Measurements from ENCODE around the gene ATP5IF1.

ATP5IF1 gene

GRCh38 chr1:28239004-28239403 lies 3.1 kb downstream of the ATP5IF1 start:
- no peak overlapping the region for H3K4ac ChIP-seq (ENCODE audit: low read length)
- H3K9ac ChIP-seq (ENCODE audit: low read depth, low read length, poor library complexity) = no peak overlapping the region
- no peak overlapping the region for H3K27ac ChIP-seq (replicated peaks; ENCODE audit: low read length)
- H3K4me1 ChIP-seq (ENCODE audit: control insufficient read depth in 2 of 2, insufficient read depth in 1 of 2, low read depth in 1 of 2, low read length in 2 of 2) = peaks cover 5 to 8% of the 10 kb centered on the region in 2 donors
- H4K8ac ChIP-seq (ENCODE audit: low read depth, low read length) = no peak overlapping the region
- H3K4me3 ChIP-seq (ENCODE audit: low read length in 2 of 2) = no peak overlapping the region
- no peak overlapping the region for H3K23ac ChIP-seq (ENCODE audit: low read depth, low read length, poor library complexity)
- H3K27me3 ChIP-seq (ENCODE audit: control insufficient read depth in 3 of 3, insufficient read depth in 3 of 3, low read depth in 1 of 3, low read length in 3 of 3) = no peaks in the 10 kb centered on the region
- H2AK5ac ChIP-seq (ENCODE audit: low read depth, low read length) = no peak overlapping the region
- no peaks in the 10 kb centered on the region for H3K9me3 ChIP-seq (replicated peaks in 1 of 2; ENCODE audit: control insufficient read depth in 2 of 2, insufficient read depth in 1 of 2, low read depth in 1 of 2, low read length in 2 of 2)
- H3K36me3 ChIP-seq (replicated peaks in 1 of 2; ENCODE audit: control insufficient read depth in 2 of 2, insufficient read depth in 2 of 2, low read length in 2 of 2) = peaks cover 4 to 22% of the 10 kb centered on the region in 2 donors
- WGBS, 2 donors (ENCODE audit: extremely low coverage in 2 of 2, insufficient read length in 2 of 2, insufficient replicate concordance in 1 of 2) = no CpG with 5 or more reads among the region's 2 CpGs
- H2BK120ac ChIP-seq (ENCODE audit: low read depth, low read length) = no peak overlapping the region
- H3K79me1 ChIP-seq (ENCODE audit: low read depth, low read length) = peaks cover 9% of the 10 kb centered on the region
- no peak for DNase-seq (ENCODE audit: low spot score)
- H2BK5ac ChIP-seq (ENCODE audit: low read length) = no peak overlapping the region
- H2BK15ac ChIP-seq (ENCODE audit: low read length) = no peak overlapping the region
- no peak overlapping the region for H3K18ac ChIP-seq (ENCODE audit: low read length)
- H2BK12ac ChIP-seq (ENCODE audit: low read length) = no peak overlapping the region
- no peak overlapping the region for H2AFZ ChIP-seq (ENCODE audit: low read length)
- no peak overlapping the region for H3K14ac ChIP-seq (ENCODE audit: low read length)
- H3K4me2 ChIP-seq (ENCODE audit: insufficient read depth, low read length, poor library complexity, severe bottlenecking) = no peak overlapping the region
- H4K91ac ChIP-seq (ENCODE audit: low read depth, low read length, poor library complexity) = no peak overlapping the region

GRCh38 chr1:28240024-28240423 lies 4.1 kb downstream of the ATP5IF1 start:
- Histone ChIP-seq H3K79me1 (ENCODE audit: low read depth, low read length) (peaks cover 9% of the 10 kb centered on the region), H2AFZ (ENCODE audit: low read length) (no peak overlapping the region), H4K8ac (ENCODE audit: low read depth, low read length) (no peak overlapping the region), H3K4ac (ENCODE audit: low read length) (no peak overlapping the region), H2BK120ac (ENCODE audit: low read depth, low read length) (no peak overlapping the region), H3K36me3 (replicated peaks in 1 of 2; ENCODE audit: control insufficient read depth in 2 of 2, insufficient read depth in 2 of 2, low read length in 2 of 2) (peaks cover 4 to 22% of the 10 kb centered on the region in 2 donors), H3K18ac (ENCODE audit: low read length) (no peak overlapping the region), H3K27me3 (ENCODE audit: control insufficient read depth in 3 of 3, insufficient read depth in 3 of 3, low read depth in 1 of 3, low read length in 3 of 3) (no peaks in the 10 kb centered on the region), H3K14ac (ENCODE audit: low read length) (no peak overlapping the region), H2BK15ac (ENCODE audit: low read length) (no peak overlapping the region), H2AK5ac (ENCODE audit: low read depth, low read length) (no peak overlapping the region), H3K4me3 (ENCODE audit: low read length in 2 of 2) (no peak overlapping the region), H3K9ac (ENCODE audit: low read depth, low read length, poor library complexity) (no peak overlapping the region), H3K4me1 (ENCODE audit: control insufficient read depth in 2 of 2, insufficient read depth in 1 of 2, low read depth in 1 of 2, low read length in 2 of 2) (peaks cover 5 to 8% of the 10 kb centered on the region in 2 donors), H3K23ac (ENCODE audit: low read depth, low read length, poor library complexity) (no peak overlapping the region), H2BK12ac (ENCODE audit: low read length) (no peak overlapping the region), H3K27ac (replicated peaks; ENCODE audit: low read length) (no peak overlapping the region), H3K4me2 (ENCODE audit: insufficient read depth, low read length, poor library complexity, severe bottlenecking) (no peak overlapping the region), H3K9me3 (replicated peaks in 1 of 2; ENCODE audit: control insufficient read depth in 2 of 2, insufficient read depth in 1 of 2, low read depth in 1 of 2, low read length in 2 of 2) (no peaks in the 10 kb centered on the region), H4K91ac (ENCODE audit: low read depth, low read length, poor library complexity) (no peak overlapping the region), H2BK5ac (ENCODE audit: low read length) (no peak overlapping the region)
- WGBS, 2 donors (ENCODE audit: extremely low coverage in 2 of 2, insufficient read length in 2 of 2, insufficient replicate concordance in 1 of 2) = no CpG with 5 or more reads among the region's 4 CpGs
- DNase-seq (ENCODE audit: low spot score) = no peak

GRCh38 chr1:28241638-28242241 lies 5.8 kb downstream of the ATP5IF1 start:
- Histone ChIP-seq H3K14ac (ENCODE audit: low read length) (no peak overlapping the region), H3K23ac (ENCODE audit: low read depth, low read length, poor library complexity) (no peak overlapping the region), H2BK12ac (ENCODE audit: low read length) (no peak overlapping the region), H3K9ac (ENCODE audit: low read depth, low read length, poor library complexity) (no peak overlapping the region), H2BK5ac (ENCODE audit: low read length) (no peak overlapping the region), H2BK15ac (ENCODE audit: low read length) (no peak overlapping the region), H3K4me3 (ENCODE audit: low read length in 2 of 2) (no peak overlapping the region), H3K4me2 (ENCODE audit: insufficient read depth, low read length, poor library complexity, severe bottlenecking) (no peak overlapping the region), H3K27ac (replicated peaks; ENCODE audit: low read length) (no peak overlapping the region), H4K8ac (ENCODE audit: low read depth, low read length) (no peak overlapping the region), H4K91ac (ENCODE audit: low read depth, low read length, poor library complexity) (no peak overlapping the region), H3K27me3 (ENCODE audit: control insufficient read depth in 3 of 3, insufficient read depth in 3 of 3, low read depth in 1 of 3, low read length in 3 of 3) (no peaks in the 10 kb centered on the region), H3K79me1 (ENCODE audit: low read depth, low read length) (peaks cover 1% of the 10 kb centered on the region), H3K18ac (ENCODE audit: low read length) (no peak overlapping the region), H2AFZ (ENCODE audit: low read length) (no peak overlapping the region), H2BK120ac (ENCODE audit: low read depth, low read length) (no peak overlapping the region), H3K4ac (ENCODE audit: low read length) (no peak overlapping the region), H2AK5ac (ENCODE audit: low read depth, low read length) (no peak overlapping the region), H3K4me1 (ENCODE audit: control insufficient read depth in 2 of 2, insufficient read depth in 1 of 2, low read depth in 1 of 2, low read length in 2 of 2) (peaks cover 5% of the 10 kb centered on the region in 2 donors), H3K36me3 (replicated peaks in 1 of 2; ENCODE audit: control insufficient read depth in 2 of 2, insufficient read depth in 2 of 2, low read length in 2 of 2) (peaks cover 4 to 22% of the 10 kb centered on the region in 2 donors), H3K9me3 (replicated peaks in 1 of 2; ENCODE audit: control insufficient read depth in 2 of 2, insufficient read depth in 1 of 2, low read depth in 1 of 2, low read length in 2 of 2) (no peaks in the 10 kb centered on the region)
- WGBS, 2 donors (ENCODE audit: extremely low coverage in 2 of 2, insufficient read length in 2 of 2, insufficient replicate concordance in 1 of 2) = no CpG with 5 or more reads among the region's 10 CpGs
- no peak for DNase-seq (ENCODE audit: low spot score)

- Histone ChIP-seq H2AFZ (ENCODE audit: low read length) (no peak overlapping the region), H2AK5ac (ENCODE audit: low read depth, low read length) (no peak overlapping the region), H4K91ac (ENCODE audit: low read depth, low read length, poor library complexity) (no peak overlapping the region), H3K27me3 (ENCODE audit: control insufficient read depth in 3 of 3, insufficient read depth in 3 of 3, low read depth in 1 of 3, low read length in 3 of 3) (no peaks in the 10 kb centered on the region), H3K23ac (ENCODE audit: low read depth, low read length, poor library complexity) (no peak overlapping the region), H2BK15ac (ENCODE audit: low read length) (no peak overlapping the region), H3K18ac (ENCODE audit: low read length) (no peak overlapping the region), H3K4me3 (ENCODE audit: low read length in 2 of 2) (no peak overlapping the region), H3K79me1 (ENCODE audit: low read depth, low read length) (no peaks in the 10 kb centered on the region), H2BK5ac (ENCODE audit: low read length) (no peak overlapping the region), H4K8ac (ENCODE audit: low read depth, low read length) (no peak overlapping the region), H2BK12ac (ENCODE audit: low read length) (no peak overlapping the region), H3K4ac (ENCODE audit: low read length) (no peak overlapping the region), H2BK120ac (ENCODE audit: low read depth, low read length) (no peak overlapping the region), H3K27ac (replicated peaks; ENCODE audit: low read length) (no peak overlapping the region), H3K9me3 (replicated peaks in 1 of 2; ENCODE audit: control insufficient read depth in 2 of 2, insufficient read depth in 1 of 2, low read depth in 1 of 2, low read length in 2 of 2) (no peaks in the 10 kb centered on the region), H3K4me1 (ENCODE audit: control insufficient read depth in 2 of 2, insufficient read depth in 1 of 2, low read depth in 1 of 2, low read length in 2 of 2) (peaks cover 3 to 6% of the 10 kb centered on the region in 2 donors), H3K36me3 (replicated peaks in 1 of 2; ENCODE audit: control insufficient read depth in 2 of 2, insufficient read depth in 2 of 2, low read length in 2 of 2) (peaks cover 0 to 12% of the 10 kb centered on the region in 2 donors), H3K14ac (ENCODE audit: low read length) (no peak overlapping the region), H3K9ac (ENCODE audit: low read depth, low read length, poor library complexity) (no peak overlapping the region), H3K4me2 (ENCODE audit: insufficient read depth, low read length, poor library complexity, severe bottlenecking) (no peak overlapping the region)
- no CpG with 5 or more reads among the region's 2 CpGs for WGBS, 2 donors (ENCODE audit: extremely low coverage in 2 of 2, insufficient read length in 2 of 2, insufficient replicate concordance in 1 of 2)
- DNase-seq (ENCODE audit: low spot score) = no peak
Observed at GRCh38 chr1:28243685-28244311, 7.9 kb downstream of the ATP5IF1 start.

All from neuronal stem cell (in vitro differentiated cells).